ENCODE results near the gene SELENOH.
"Not testable (repeated sequence)": the region's sequence is repeated elsewhere in the genome, so short reads cannot be mapped to it uniquely, and the experiment has no call there.

SELENOH gene

GRCh38 chr11:57741132-57742086, at the start of gene SELENOH:
TSS of gene SELENOH (plus strand) at chr11:57741491. CDS start at chr11:57741596, 105 bp downstream.
- DNase-seq (ENCODE audit: low read depth), result peak; percentile 98

- no peak for DNase-seq (ENCODE audit: low read depth)
Measured at GRCh38 chr11:57698843-57699365, 42.4 kb upstream of the SELENOH start.

- DNase-seq (ENCODE audit: low read depth), result no peak
Measured at GRCh38 chr11:57699813-57700212, 41.5 kb upstream of the SELENOH start.

GRCh38 chr11:57700425-57700824, 40.9 kb upstream of the SELENOH start:
- no peak for DNase-seq (ENCODE audit: low read depth)

- DNase-seq (ENCODE audit: low read depth), result no peak
Measured at GRCh38 chr11:57703341-57703740, 38.0 kb upstream of the SELENOH start.

GRCh38 chr11:57704932-57705331, 36.4 kb upstream of the SELENOH start:
- DNase-seq (ENCODE audit: low read depth), result no peak

- DNase-seq (ENCODE audit: low read depth), result not testable (repeated sequence)
Measured at GRCh38 chr11:57705432-57705831, 35.9 kb upstream of the SELENOH start.

GRCh38 chr11:57709802-57710367, 31.4 kb upstream of the SELENOH start:
- no peak for DNase-seq (ENCODE audit: low read depth)

- DNase-seq (ENCODE audit: low read depth), result peak; percentile 47
Measured at GRCh38 chr11:57711414-57712255, 29.7 kb upstream of the SELENOH start, which contains the start of gene MED19. TSS of gene MED19 (minus strand) at chr11:57712215. CDS start at chr11:57712179, 36 bp downstream.

- DNase-seq (ENCODE audit: low read depth), result peak; percentile 99
Measured at GRCh38 chr11:57712256-57713150, 28.8 kb upstream of the SELENOH start, which contains the start of gene TMX2. TSS of gene TMX2 (plus strand) at chr11:57712593. CDS start at chr11:57712619, 26 bp downstream.

- DNase-seq (ENCODE audit: low read depth), result no peak
Measured at GRCh38 chr11:57713835-57714234, 27.5 kb upstream of the SELENOH start.

- DNase-seq (ENCODE audit: low read depth), result not testable (repeated sequence)
Measured at GRCh38 chr11:57716726-57717125, 24.6 kb upstream of the SELENOH start.

- no peak for DNase-seq (ENCODE audit: low read depth)
Measured at GRCh38 chr11:57727185-57727584, 14.1 kb upstream of the SELENOH start.

- no peak for DNase-seq (ENCODE audit: low read depth)
Measured at GRCh38 chr11:57728829-57729228, 12.5 kb upstream of the SELENOH start.

GRCh38 chr11:57729479-57729878, 11.8 kb upstream of the SELENOH start:
- DNase-seq (ENCODE audit: low read depth), result no peak

GRCh38 chr11:57732661-57733060, 8.6 kb upstream of the SELENOH start:
- DNase-seq (ENCODE audit: low read depth), result no peak

GRCh38 chr11:57735619-57736298, 5.5 kb upstream of the SELENOH start:
- DNase-seq (ENCODE audit: low read depth), result no peak

GRCh38 chr11:57742087-57742452, 779 bp downstream of the SELENOH start:
- no peak for DNase-seq (ENCODE audit: low read depth)

GRCh38 chr11:57744357-57744756, 3.1 kb downstream of the SELENOH start:
- DNase-seq (ENCODE audit: low read depth), result no peak

- DNase-seq (ENCODE audit: low read depth), result no peak
Measured at GRCh38 chr11:57745206-57745605, 3.9 kb downstream of the SELENOH start.

Data from fibroblast of gingiva (primary cell).